H9 (cell line): ENCODE results near the gene KRT71. TPM values are rescaled to one million over a fixed set of nuclear protein-coding genes. Genes with fewer than 3 reads are reported as not detected.

Source experiments
- DNase-seq: peaks from one replicate; pipeline ENCODE4 v3.0.0-alpha.2; 2017
- H2AFZ ChIP-seq: one replicate; pipeline ENCODE4 v1.6.1; 2013; ENCODE audit warnings: mild to moderate bottlenecking, low read length, control low read depth, moderate library complexity
- H2AK5ac ChIP-seq: 2 replicates; pipeline ENCODE4 v1.6.1; 2013; ENCODE audit warnings: low read length, control low read depth, mixed read lengths; ENCODE audit not compliant: insufficient read length
- H2BK120ac ChIP-seq: one replicate; pipeline ENCODE4 v1.6.1; 2013; ENCODE audit warnings: low read depth, mild to moderate bottlenecking, low read length, control low read depth, inconsistent platforms; ENCODE audit not compliant: poor library complexity, severe bottlenecking
- H2BK12ac ChIP-seq: 2 replicates; pipeline ENCODE4 v1.6.1; 2013; ENCODE audit warnings: low read length, control low read depth, mixed read lengths, low read depth; ENCODE audit not compliant: insufficient read length
- H2BK15ac ChIP-seq: 2 replicates; pipeline ENCODE4 v1.6.1; 2013; ENCODE audit warnings: low read depth, low read length, control low read depth
- H2BK20ac ChIP-seq: one replicate; pipeline ENCODE4 v1.6.1; 2013; ENCODE audit warnings: low read depth, mild to moderate bottlenecking, low read length, control low read depth, inconsistent platforms; ENCODE audit not compliant: poor library complexity, severe bottlenecking
- H2BK5ac ChIP-seq: 2 replicates; pipeline ENCODE4 v1.6.1; 2013; ENCODE audit warnings: low read length, control low read depth, mixed read lengths; ENCODE audit not compliant: insufficient read length
- H3K14ac ChIP-seq: 2 replicates; pipeline ENCODE4 v1.6.1; 2013; ENCODE audit warnings: low read length, control low read depth; ENCODE audit not compliant: insufficient read depth
- H3K18ac ChIP-seq: 2 replicates; pipeline ENCODE4 v1.6.1; 2013; ENCODE audit warnings: low read depth, mild to moderate bottlenecking, mixed read lengths, low read length, control low read depth; ENCODE audit not compliant: insufficient read length
- H3K23ac ChIP-seq: 2 replicates; pipeline ENCODE4 v1.6.1; 2013; ENCODE audit warnings: low read length, control low read depth, mixed read lengths, low read depth; ENCODE audit not compliant: insufficient read length
- H3K23me2 ChIP-seq: 2 replicates; pipeline ENCODE4 v1.6.1; 2013; ENCODE audit warnings: low read depth, mild to moderate bottlenecking, mixed read lengths, low read length, control low read depth; ENCODE audit not compliant: insufficient read length, poor library complexity, severe bottlenecking
- H3K27ac ChIP-seq: 2 replicates; pipeline ENCODE4 v1.5.1; 2013; ENCODE audit warnings: low read length, control low read depth, mixed read lengths, low read depth; ENCODE audit not compliant: insufficient read length
- H3K27me3 ChIP-seq: 2 replicates; pipeline ENCODE4 v1.6.1; 2013; ENCODE audit warnings: low read length, control low read depth, inconsistent platforms; ENCODE audit not compliant: insufficient read depth
- H3K4ac ChIP-seq: 2 replicates; pipeline ENCODE4 v1.6.1; 2013; ENCODE audit warnings: low read depth, mild to moderate bottlenecking, control low read depth, inconsistent platforms, low read length, moderate library complexity
- H3K4me1 ChIP-seq: 2 replicates; pipeline ENCODE4 v1.6.1; 2013; ENCODE audit warnings: low read length, control low read depth, inconsistent platforms; ENCODE audit not compliant: insufficient read depth
- H3K4me2 ChIP-seq: 2 replicates; pipeline ENCODE4 v1.6.1; 2013; ENCODE audit warnings: low read length, control low read depth, mixed read lengths; ENCODE audit not compliant: insufficient read length, insufficient read depth
- H3K56ac ChIP-seq: 2 replicates; pipeline ENCODE4 v1.6.1; 2013; ENCODE audit warnings: low read depth, mild to moderate bottlenecking, mixed read lengths, low read length, control low read depth; ENCODE audit not compliant: insufficient read length
- H3K79me1 ChIP-seq: 2 replicates; pipeline ENCODE4 v1.6.1; 2013; ENCODE audit warnings: low read depth, mild to moderate bottlenecking, moderate library complexity, low read length, control low read depth, inconsistent platforms; ENCODE audit not compliant: insufficient read depth, poor library complexity, severe bottlenecking
- H3K79me2 ChIP-seq: 2 replicates; pipeline ENCODE4 v1.6.1; 2013; ENCODE audit warnings: low read length, control low read depth, inconsistent platforms; ENCODE audit not compliant: insufficient read depth
- H3K9ac ChIP-seq: 2 replicates; pipeline ENCODE4 v1.6.1; 2013; ENCODE audit warnings: low read length, control low read depth, mixed read lengths; ENCODE audit not compliant: insufficient read length; ENCODE audit errors: extremely low read depth
- H3K9me3 ChIP-seq: one replicate; pipeline ENCODE4 v1.6.1; 2013; ENCODE audit warnings: low read depth, low read length, inconsistent platforms; ENCODE audit not compliant: control insufficient read depth
- H3T11ph ChIP-seq: one replicate; pipeline ENCODE4 v1.6.1; 2013; ENCODE audit warnings: mild to moderate bottlenecking, low read length, control low read depth, inconsistent platforms
- H4K20me1 ChIP-seq: one replicate; pipeline ENCODE4 v1.6.1; 2013; ENCODE audit not compliant: control insufficient read depth, insufficient read length, insufficient read depth
- H4K5ac ChIP-seq: 2 replicates; pipeline ENCODE4 v1.6.1; 2013; ENCODE audit warnings: low read depth, mild to moderate bottlenecking, mixed read lengths, low read length, control low read depth; ENCODE audit not compliant: insufficient read length
- H4K8ac ChIP-seq: replicated peaks from 2 replicates; pipeline ENCODE4 v1.6.1; 2013; ENCODE audit warnings: low read length, control low read depth, mixed read lengths, low read depth; ENCODE audit not compliant: insufficient read length
- H4K91ac ChIP-seq: 2 replicates; pipeline ENCODE4 v1.6.1; 2013; ENCODE audit warnings: low read depth, mild to moderate bottlenecking, moderate library complexity, mixed read lengths, low read length, control low read depth; ENCODE audit not compliant: insufficient read length
- H3K27ac Mint-ChIP-seq, 3 experiments: 2 replicates in 2 of 3; 3 replicates in 1 of 3; pipeline ENCODE4 v1.8.0; 2020 to 2021; ENCODE audit warnings: mixed read lengths in 3 of 3, mild to moderate bottlenecking in 1 of 3, moderate library complexity in 1 of 3
- H3K27me3 Mint-ChIP-seq: 2 replicates; pipeline ENCODE4 v1.8.0; 2021; ENCODE audit warnings: low read depth, mild to moderate bottlenecking, moderate library complexity, mixed read lengths
- H3K36me3 Mint-ChIP-seq, 3 experiments: 2 replicates in 2 of 3; 3 replicates in 1 of 3; pipeline ENCODE4 v1.8.0; 2020 to 2021; ENCODE audit warnings: low read depth in 3 of 3, mixed read lengths in 3 of 3; ENCODE audit not compliant: insufficient read depth in 1 of 3
- H3K4me1 Mint-ChIP-seq, 2 experiments: 2 replicates each; pipeline ENCODE4 v1.8.0; 2020; ENCODE audit warnings: mixed read lengths in 2 of 2
- H3K4me3 Mint-ChIP-seq, 2 experiments: 2 replicates in 1 of 2; 3 replicates in 1 of 2; pipeline ENCODE4 v1.8.0; 2020 to 2021; ENCODE audit warnings: mild to moderate bottlenecking in 2 of 2, mixed read lengths in 2 of 2, moderate library complexity in 1 of 2
- H3K9me3 Mint-ChIP-seq, 2 experiments: 2 replicates in 1 of 2; 3 replicates in 1 of 2; pipeline ENCODE4 v1.8.0; 2020; ENCODE audit warnings: mild to moderate bottlenecking in 2 of 2, mixed read lengths in 2 of 2, moderate library complexity in 1 of 2
- WGBS: extraction: QIAGEN DNeasy Blood & Tissue Kit; methylation state at CpG from one replicate; pipeline ENCODE4 v1.1.7; 2013; ENCODE audit warnings: missing lambda C conversion rate, low lambda C conversion rate, mixed read lengths; ENCODE audit not compliant: insufficient read length; ENCODE audit errors: extremely low coverage; 5-methylcytosine and 5-hydroxymethylcytosine counted together
- total RNA-seq: library from RNA; stranded (reverse); gene quantifications from 2 replicates; pipeline ENCODE4 v1.2.1, GENCODE V29; 2021
- TF ChIP-seq, protein P1 (sequence below): fragments of 200-600 bp; sonication (generic); conservative IDR thresholded peaks from 3 replicates; pipeline ENCODE4 v1.8.0; 2021; ENCODE audit warnings: antibody characterized with exemption, mild to moderate bottlenecking

KRT71 gene
- total RNA-seq, 1 experiment from 2014 or later: not detected

DNA sequence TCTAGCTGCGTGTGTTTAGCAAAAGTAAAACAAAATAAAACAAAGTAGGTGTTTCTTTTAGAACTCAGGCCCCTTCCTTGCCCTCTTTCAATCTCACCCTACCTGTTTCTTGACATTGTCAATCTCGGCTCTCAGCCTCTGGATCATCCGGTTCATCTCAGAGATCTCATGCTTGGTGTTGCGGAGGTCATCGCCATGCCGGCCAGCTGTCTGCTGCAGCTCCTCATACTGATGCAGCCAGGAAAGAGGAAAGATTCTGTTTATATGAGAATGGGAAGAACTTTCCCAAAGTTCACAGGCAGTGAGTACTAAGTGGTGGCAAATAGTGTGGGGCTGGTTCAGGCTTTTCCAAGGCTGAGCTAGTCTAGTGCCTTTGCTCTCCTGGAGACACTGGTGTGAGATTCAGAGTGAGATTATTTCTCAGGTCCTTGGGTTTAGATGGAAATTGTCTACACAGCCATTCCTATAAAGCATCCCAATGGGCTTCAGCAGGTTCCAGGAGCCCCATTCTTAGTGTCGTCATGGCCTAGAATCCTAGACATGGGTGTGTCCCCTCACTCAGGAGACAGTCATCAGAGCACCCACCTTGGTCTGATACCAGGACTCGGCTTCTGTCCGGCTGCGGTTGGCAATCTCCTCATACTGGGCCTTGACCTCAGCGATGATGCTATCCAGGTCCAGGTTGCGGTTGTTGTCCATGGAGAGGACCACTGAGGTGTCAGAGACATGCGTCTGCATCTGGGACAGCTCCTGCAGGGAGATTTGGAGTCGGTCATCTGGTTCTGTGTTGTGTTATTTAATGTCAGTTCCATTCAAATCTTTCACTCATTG lies 35.7 kb downstream of the KRT71 start:
- H2BK12ac ChIP-seq: no peak overlapping the region

More for the DNA sequence above, 35.7 kb downstream of the KRT71 start:
- WGBS: no CpG with 5 or more reads among the region's 14 CpGs
- Histone ChIP-seq H3K27ac (no peak overlapping the region), H3T11ph (no peak overlapping the region), H3K4me1 (no peaks in the 10 kb centered on the region), H3K9ac (no peak overlapping the region), H4K91ac (no peak overlapping the region), H4K8ac (no peak overlapping the region), H3K27me3 (no peaks in the 10 kb centered on the region), H2BK20ac (no peak overlapping the region), H3K79me2 (no peaks in the 10 kb centered on the region), H2AFZ (no peak overlapping the region), H3K9me3 (no peaks in the 10 kb centered on the region), H2BK5ac (no peak overlapping the region), H4K5ac (no peak overlapping the region), H3K23ac (no peak overlapping the region), H3K4me2 (no peak overlapping the region), H3K4ac (no peak overlapping the region), H3K23me2 (no peaks in the 10 kb centered on the region), H2BK15ac (no peak overlapping the region), H2BK120ac (no peak overlapping the region), H3K79me1 (no peaks in the 10 kb centered on the region), H4K20me1 (no peaks in the 10 kb centered on the region), H3K56ac (no peak overlapping the region), H2AK5ac (no peak overlapping the region), H3K18ac (no peak overlapping the region), H3K14ac (no peak overlapping the region)
- Mint-ChIP-seq H3K36me3 (no peaks in the 10 kb centered on the region), H3K9me3 (no peaks in the 10 kb centered on the region; a peak in 2 of 5 replicates), H3K4me1 (peaks cover 11 to 17% of the 10 kb centered on the region in 2 experiments), H3K27me3 (peaks cover 6% of the 10 kb centered on the region), H3K27ac (no peak overlapping the region), H3K4me3 (no peak overlapping the region)
- TF ChIP-seq, protein P1, sequence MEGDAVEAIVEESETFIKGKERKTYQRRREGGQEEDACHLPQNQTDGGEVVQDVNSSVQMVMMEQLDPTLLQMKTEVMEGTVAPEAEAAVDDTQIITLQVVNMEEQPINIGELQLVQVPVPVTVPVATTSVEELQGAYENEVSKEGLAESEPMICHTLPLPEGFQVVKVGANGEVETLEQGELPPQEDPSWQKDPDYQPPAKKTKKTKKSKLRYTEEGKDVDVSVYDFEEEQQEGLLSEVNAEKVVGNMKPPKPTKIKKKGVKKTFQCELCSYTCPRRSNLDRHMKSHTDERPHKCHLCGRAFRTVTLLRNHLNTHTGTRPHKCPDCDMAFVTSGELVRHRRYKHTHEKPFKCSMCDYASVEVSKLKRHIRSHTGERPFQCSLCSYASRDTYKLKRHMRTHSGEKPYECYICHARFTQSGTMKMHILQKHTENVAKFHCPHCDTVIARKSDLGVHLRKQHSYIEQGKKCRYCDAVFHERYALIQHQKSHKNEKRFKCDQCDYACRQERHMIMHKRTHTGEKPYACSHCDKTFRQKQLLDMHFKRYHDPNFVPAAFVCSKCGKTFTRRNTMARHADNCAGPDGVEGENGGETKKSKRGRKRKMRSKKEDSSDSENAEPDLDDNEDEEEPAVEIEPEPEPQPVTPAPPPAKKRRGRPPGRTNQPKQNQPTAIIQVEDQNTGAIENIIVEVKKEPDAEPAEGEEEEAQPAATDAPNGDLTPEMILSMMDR: no peak
- DNase-seq: no peak
